Activated CD8-positive, alpha-beta T cell treated with anti-CD3 and anti-CD28 coated beads for 36 hours (primary cell): Measurements from ENCODE around the gene PAK1. TPM values are rescaled to one million over a fixed set of nuclear protein-coding genes. Genes with fewer than 3 reads are reported as not detected.

Experiments used
- ATAC-seq: fragments of 200-7000 bp; cut with Tn5 transposase; one replicate; pipeline ENCODE4 v1.10.0; 2021; ENCODE audit warnings: mild to moderate bottlenecking, moderate library complexity
- CTCF ChIA-PET: fragments of 350-600 bp; sonication (Branson Sonifier 250); formaldehyde crosslinking; loops from one replicate; lab custom pipeline; 2021; ENCODE audit warnings: antibody characterized with exemption; lab: Charles Lee
- POLR2A ChIA-PET: fragments of 350-600 bp; sonication (Branson Sonifier 250); formaldehyde crosslinking; loops from one replicate; lab custom pipeline; 2021; ENCODE audit warnings: antibody characterized with exemption; lab: Charles Lee
- DNase-seq: peaks from one replicate; pipeline ENCODE4 v3.0.0-alpha.2; 2020
- H3K27ac Mint-ChIP-seq: one replicate; pipeline ENCODE4 v1.8.0; 2021; ENCODE audit warnings: mild to moderate bottlenecking, mixed read lengths
- H3K27me3 Mint-ChIP-seq: one replicate; pipeline ENCODE4 v1.8.0; 2021; ENCODE audit warnings: mixed read lengths
- H3K36me3 Mint-ChIP-seq: one replicate; pipeline ENCODE4 v1.8.0; 2021; ENCODE audit warnings: low read depth, mixed read lengths
- H3K4me1 Mint-ChIP-seq: one replicate; pipeline ENCODE4 v1.8.0; 2021; ENCODE audit warnings: low read depth, mixed read lengths
- H3K4me3 Mint-ChIP-seq: one replicate; pipeline ENCODE4 v1.8.0; 2021; ENCODE audit warnings: mild to moderate bottlenecking, moderate library complexity, mixed read lengths
- H3K9me3 Mint-ChIP-seq: one replicate; pipeline ENCODE4 v1.8.0; 2021; ENCODE audit warnings: mixed read lengths
- intact Hi-C: fragments of 100-400 bp; cut with micrococcal nuclease; formaldehyde crosslinking; loops from one replicate; pipeline ENCODE4 v1.10.0; 2022
- total RNA-seq, 2 experiments: library from RNA; stranded (reverse); gene quantifications; one replicate each; pipeline ENCODE4 v1.2.3, GENCODE V29; 2021
- TF ChIP-seq, protein P1 (sequence below): fragments of 200-600 bp; IDR thresholded peaks from one replicate; pipeline ENCODE4 v1.8.0; 2022; ENCODE audit warnings: antibody characterized with exemption, mild to moderate bottlenecking

The PAK1 gene
- total RNA-seq, 2 experiments from 2014 or later: 43.8 to 49.9 TPM

DNA sequence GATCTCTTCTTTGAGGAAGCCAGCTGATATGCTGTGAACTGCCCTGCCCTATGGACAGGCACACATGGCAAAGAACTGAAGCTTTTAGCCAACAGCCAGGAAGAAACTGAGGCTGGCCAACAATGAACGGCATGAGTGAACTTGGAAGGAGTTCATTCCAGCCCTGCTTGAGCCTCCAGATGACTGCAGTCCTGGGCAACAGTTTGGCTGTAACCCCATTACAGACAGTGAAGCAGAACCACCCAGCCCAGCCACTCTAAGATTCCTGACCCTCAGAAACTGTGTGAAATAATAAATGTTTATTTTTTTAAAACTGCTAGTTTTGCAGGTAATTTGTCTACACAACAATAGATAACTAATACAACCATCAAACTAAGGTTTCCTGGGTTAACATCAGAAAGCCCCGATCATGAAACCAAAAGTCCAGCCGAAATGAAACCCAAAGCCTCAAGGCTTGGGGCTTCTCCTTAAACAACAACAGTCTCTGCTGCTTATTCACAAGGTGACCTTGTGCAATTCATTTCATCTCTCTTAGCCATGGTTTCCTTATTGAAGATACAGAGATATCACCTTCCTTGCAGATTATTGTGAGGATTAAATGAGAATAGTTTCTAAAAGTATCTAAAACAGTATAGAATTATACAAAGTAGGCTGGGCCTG is 31.4 kb downstream of the PAK1 start:
- H3K36me3 Mint-ChIP-seq: no peaks in the 10 kb centered on the region
- H3K27ac Mint-ChIP-seq: no peak overlapping the region
- H3K27me3 Mint-ChIP-seq: no peaks in the 10 kb centered on the region
- DNase-seq (no peak), ATAC-seq (peak; percentile 37)
- TF ChIP-seq, protein P1, sequence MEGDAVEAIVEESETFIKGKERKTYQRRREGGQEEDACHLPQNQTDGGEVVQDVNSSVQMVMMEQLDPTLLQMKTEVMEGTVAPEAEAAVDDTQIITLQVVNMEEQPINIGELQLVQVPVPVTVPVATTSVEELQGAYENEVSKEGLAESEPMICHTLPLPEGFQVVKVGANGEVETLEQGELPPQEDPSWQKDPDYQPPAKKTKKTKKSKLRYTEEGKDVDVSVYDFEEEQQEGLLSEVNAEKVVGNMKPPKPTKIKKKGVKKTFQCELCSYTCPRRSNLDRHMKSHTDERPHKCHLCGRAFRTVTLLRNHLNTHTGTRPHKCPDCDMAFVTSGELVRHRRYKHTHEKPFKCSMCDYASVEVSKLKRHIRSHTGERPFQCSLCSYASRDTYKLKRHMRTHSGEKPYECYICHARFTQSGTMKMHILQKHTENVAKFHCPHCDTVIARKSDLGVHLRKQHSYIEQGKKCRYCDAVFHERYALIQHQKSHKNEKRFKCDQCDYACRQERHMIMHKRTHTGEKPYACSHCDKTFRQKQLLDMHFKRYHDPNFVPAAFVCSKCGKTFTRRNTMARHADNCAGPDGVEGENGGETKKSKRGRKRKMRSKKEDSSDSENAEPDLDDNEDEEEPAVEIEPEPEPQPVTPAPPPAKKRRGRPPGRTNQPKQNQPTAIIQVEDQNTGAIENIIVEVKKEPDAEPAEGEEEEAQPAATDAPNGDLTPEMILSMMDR: no peak
- no peaks in the 10 kb centered on the region for H3K9me3 Mint-ChIP-seq
- ChIA-PET POLR2A (no interaction called here), CTCF (no interaction called here)
- no peak overlapping the region for H3K4me3 Mint-ChIP-seq
- H3K4me1 Mint-ChIP-seq: peaks cover 11% of the 10 kb centered on the region
- intact Hi-C loops: no loop called here

DNA sequence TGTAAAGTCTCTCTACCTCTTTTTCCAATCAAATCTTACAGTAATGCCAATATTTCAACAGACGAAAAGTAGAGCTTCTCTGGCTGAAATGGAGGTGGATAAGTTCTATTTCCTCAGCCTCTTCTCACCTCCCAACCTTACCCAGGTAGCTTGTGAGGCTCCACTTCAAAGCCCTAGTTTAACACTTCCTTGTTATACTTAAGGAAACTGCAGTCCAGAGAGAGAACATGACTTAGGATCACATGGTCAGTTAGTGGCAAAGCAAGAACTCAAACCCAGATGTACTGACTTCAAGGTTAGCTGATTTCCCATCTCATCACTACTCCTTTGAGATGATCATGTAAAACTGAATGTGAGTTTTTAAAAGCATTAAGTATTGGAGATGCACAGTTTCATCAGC is 32.5 kb downstream of the PAK1 start:
- CTCF ChIA-PET: interaction anchor here (1.0 kb wide), 1 partner anchor 16 kb away, joined by 3 read pairs; no protein-coding TSS in a partner anchor
- TF ChIP-seq, protein P1: no peak
- H3K4me3 Mint-ChIP-seq: no peak overlapping the region
- peaks cover 3% of the 10 kb centered on the region for H3K4me1 Mint-ChIP-seq
- no peaks in the 10 kb centered on the region for H3K36me3 Mint-ChIP-seq
- DNase-seq: no peak
- H3K9me3 Mint-ChIP-seq: no peaks in the 10 kb centered on the region
- no peak for ATAC-seq
- POLR2A ChIA-PET: interaction anchor here (0.6 kb wide), 1 partner anchor 18 kb away, joined by 3 read pairs; no protein-coding TSS in a partner anchor
- no peak overlapping the region for H3K27ac Mint-ChIP-seq
- intact Hi-C loops: no loop called here
- H3K27me3 Mint-ChIP-seq: no peaks in the 10 kb centered on the region

DNA sequence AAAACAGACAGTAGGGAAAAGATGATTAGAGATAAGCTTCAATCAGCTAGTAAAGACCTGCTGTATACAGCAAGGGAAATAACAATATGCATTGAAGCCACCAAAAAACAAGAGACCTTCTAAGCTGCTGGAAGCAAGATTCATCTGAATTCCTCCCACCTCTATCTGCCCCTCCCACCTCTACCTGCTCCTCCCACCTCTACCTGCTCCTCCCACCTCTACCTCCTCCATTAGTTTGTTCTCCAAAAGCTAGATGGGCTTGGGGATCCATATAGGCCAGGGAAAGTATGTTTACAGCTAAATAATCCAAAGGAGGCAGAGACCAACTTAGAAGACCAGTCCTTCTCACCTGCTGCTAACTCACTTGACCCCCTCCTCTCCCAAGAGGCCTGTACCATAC is 33.2 kb downstream of the PAK1 start:
- Mint-ChIP-seq H3K27ac (no peak overlapping the region), H3K9me3 (no peaks in the 10 kb centered on the region), H3K4me1 (peaks cover under 1% of the 10 kb centered on the region), H3K36me3 (no peaks in the 10 kb centered on the region), H3K27me3 (peaks cover 3% of the 10 kb centered on the region), H3K4me3 (no peak overlapping the region)
- no peak for DNase-seq
- ChIA-PET CTCF (interaction anchor here (1.3 kb wide), 1 partner anchor 16 kb away, joined by 3 read pairs; no protein-coding TSS in a partner anchor), POLR2A (interaction anchor here (0.6 kb wide), 1 partner anchor 17 kb away, joined by 3 read pairs; no protein-coding TSS in a partner anchor)
- TF ChIP-seq, protein P1: no peak
- intact Hi-C loops: no loop called here
- ATAC-seq: no peak

DNA sequence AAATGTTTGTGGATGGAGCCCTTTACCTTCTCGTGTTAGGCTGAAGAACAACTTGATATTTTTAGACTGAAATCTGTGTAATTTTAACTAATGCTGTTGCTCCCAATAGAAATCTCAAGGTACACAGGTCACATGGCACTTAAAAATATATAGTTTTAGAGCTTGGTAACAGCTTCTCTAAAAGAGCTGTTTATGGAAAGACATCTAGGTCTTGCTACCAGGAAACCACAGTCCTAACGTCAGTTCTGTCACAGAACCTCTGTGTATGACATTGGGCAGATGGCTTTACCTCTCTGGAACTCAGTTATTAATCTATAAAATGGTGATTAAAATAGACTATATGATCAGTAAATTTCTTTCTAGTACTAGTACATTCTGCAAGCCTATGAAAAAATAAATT is 35.4 kb downstream of the PAK1 start:
- H3K4me1 Mint-ChIP-seq: no peaks in the 10 kb centered on the region
- no peak overlapping the region for H3K27ac Mint-ChIP-seq
- H3K27me3 Mint-ChIP-seq: peaks cover 3% of the 10 kb centered on the region
- no peaks in the 10 kb centered on the region for H3K36me3 Mint-ChIP-seq
- no peak for DNase-seq
- TF ChIP-seq, protein P1: no peak
- ChIA-PET POLR2A (no interaction called here), CTCF (no interaction called here)
- intact Hi-C loops: no loop called here
- no peak overlapping the region for H3K4me3 Mint-ChIP-seq
- no peaks in the 10 kb centered on the region for H3K9me3 Mint-ChIP-seq
- no peak for ATAC-seq

DNA sequence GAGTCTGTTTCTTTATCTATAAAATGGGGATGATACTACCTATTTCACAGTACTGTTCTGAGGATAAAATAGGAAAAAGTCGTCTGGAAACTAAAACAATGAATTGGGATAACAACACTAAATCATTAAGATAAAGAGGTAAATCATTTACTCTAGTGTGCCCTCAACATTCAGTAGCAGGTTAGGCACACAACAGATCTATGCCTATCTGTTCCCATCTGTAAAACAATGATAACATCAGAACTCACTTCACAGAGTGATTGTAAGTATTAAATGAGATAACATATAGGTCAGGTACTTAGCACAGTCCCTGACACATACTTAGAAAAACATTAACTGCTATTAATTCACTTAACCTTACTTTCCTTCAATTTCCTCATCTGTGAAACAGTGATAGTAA is 36.9 kb downstream of the PAK1 start:
- H3K4me3 Mint-ChIP-seq: no peak overlapping the region
- ATAC-seq (no peak), DNase-seq (no peak)
- H3K27ac Mint-ChIP-seq: no peak overlapping the region
- intact Hi-C loops: no loop called here
- no peaks in the 10 kb centered on the region for H3K9me3 Mint-ChIP-seq
- peaks cover 6% of the 10 kb centered on the region for H3K27me3 Mint-ChIP-seq
- POLR2A ChIA-PET: no interaction called here
- CTCF ChIA-PET: no interaction called here
- TF ChIP-seq, protein P1: no peak
- H3K36me3 Mint-ChIP-seq: no peaks in the 10 kb centered on the region
- no peaks in the 10 kb centered on the region for H3K4me1 Mint-ChIP-seq
